HG02588 (cell line): Measurements from ENCODE around the gene CEP131.
"Not testable (repeated sequence)": the region's sequence is repeated elsewhere in the genome, so short reads cannot be mapped to it uniquely, and the experiment has no call there.

Source experiments
- ATAC-seq: cut with Tn5 transposase; IDR thresholded peaks from one replicate; pipeline ENCODE4 v1.9.1; 2021; ENCODE audit warnings: mild to moderate bottlenecking, moderate library complexity; ENCODE audit not compliant: unreplicated experiment

CEP131 gene

GRCh38 chr17:81228834-81229665, 6.3 kb upstream of the CEP131 start:
- ATAC-seq: no peak

- ATAC-seq: no peak
These were observed 5.7 kb upstream of the CEP131 start for GRCh38 chr17:81228420-81228819.

- ATAC-seq: not testable (repeated sequence)
These were observed 4.9 kb upstream of the CEP131 start for GRCh38 chr17:81227630-81228029.

GRCh38 chr17:81223762-81224130, 981 bp upstream of the CEP131 start:
- no peak for ATAC-seq

DNA sequence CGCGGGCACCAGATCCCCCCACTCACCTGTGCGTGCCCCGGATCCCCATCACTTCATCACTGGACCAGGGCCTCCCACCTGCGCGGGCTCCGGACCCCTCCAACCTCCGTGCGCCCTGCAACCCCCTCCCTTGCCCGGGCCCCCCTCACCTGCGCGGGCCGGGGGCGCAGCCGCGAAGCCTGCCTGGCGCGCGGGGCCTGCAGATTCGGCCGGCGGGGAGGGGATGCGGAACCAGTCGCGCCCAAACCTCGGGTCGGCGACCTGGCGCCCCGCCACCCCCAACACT, 202 bp downstream of the CEP131 start:
- ATAC-seq: no peak

DNA sequence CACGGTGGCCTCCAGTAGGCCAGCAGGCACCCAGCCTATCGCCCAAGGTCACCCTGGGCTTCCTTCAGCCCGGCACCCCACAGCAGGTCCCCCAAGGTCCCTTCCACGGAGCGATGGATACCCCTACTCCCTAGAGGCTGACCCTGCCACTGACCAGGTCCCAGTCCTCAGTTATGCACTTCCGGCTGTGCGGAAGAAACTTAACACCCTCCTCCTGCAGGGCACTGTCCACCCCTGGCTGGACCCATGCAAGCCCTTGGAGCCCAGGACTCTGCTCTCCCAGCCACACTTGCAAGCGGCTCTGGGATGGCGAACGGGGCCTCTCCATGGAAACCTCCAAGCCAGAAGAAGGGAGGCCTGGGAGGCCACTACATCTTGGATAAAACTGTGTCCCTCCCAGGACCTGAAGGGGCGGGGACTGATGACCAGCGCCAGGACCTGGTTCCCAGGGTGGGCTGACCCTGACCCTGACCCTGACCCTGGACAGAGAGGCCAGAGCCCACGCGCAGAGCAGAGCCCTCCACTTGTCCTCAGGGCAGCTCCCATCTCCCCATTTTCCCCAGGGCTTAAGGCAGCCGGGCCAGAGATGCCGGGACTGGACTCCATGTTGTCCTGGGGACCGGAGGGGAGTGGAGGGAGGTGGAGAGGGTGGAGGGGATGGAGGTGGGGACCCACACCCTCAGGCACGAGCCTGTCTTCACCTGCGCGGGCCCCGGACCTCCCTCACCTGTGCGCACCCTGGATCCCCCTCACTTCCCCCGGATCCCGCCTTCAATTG, 734 bp downstream of the CEP131 start:
- no peak for ATAC-seq

DNA sequence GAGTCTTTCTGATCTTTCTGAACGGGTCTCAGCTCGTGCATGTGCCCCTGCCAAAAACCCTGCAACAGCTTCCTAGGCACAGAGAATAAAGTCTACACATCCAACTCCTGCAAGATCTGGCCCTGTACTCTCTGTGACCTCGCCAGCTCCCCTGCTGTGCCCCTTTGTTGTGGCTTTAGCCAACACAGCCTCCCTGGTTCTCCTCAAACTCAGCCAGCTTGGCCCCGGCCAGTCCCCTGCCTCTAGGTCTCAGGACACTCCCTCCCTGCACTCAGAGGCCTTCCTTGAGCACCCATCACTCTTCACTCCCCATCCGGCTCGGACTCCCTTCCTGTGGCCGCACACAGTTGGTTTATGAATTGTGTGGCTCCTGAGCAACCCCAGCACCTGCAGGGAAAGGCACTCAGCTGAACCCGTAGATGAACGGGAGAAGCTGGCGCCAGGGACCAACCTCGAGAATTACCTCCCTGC, 1.4 kb downstream of the CEP131 start:
- no peak for ATAC-seq

GRCh38 chr17:81219476-81220180, 3.1 kb downstream of the CEP131 start:
- ATAC-seq: no peak

- ATAC-seq: no peak
These were observed 3.8 kb downstream of the CEP131 start for GRCh38 chr17:81218991-81219390.

DNA sequence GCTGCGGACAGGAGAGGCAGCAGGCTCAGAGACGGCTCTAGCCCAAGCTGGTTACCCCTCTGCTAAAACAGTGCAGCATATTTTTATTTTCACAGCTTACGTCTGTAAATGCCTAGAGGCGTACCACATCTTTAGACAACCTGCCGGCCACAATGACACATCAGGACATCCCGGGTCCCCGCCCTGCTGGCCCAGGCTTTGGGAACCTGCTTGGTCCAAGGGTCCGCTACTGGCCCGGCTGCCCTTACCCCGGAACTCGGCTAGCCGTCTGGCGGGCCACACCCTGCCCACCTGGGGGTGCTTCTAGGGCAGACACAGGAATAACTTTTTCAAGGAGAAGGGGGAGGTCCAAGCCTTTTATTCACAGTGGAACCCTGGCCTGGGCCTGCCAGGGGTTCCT, 4.3 kb downstream of the CEP131 start:
- ATAC-seq: no peak

- no peak for ATAC-seq
These were observed 5.3 kb downstream of the CEP131 start for GRCh38 chr17:81217491-81217890.

GRCh38 chr17:81213978-81214377, 8.8 kb downstream of the CEP131 start:
- ATAC-seq: no peak

DNA sequence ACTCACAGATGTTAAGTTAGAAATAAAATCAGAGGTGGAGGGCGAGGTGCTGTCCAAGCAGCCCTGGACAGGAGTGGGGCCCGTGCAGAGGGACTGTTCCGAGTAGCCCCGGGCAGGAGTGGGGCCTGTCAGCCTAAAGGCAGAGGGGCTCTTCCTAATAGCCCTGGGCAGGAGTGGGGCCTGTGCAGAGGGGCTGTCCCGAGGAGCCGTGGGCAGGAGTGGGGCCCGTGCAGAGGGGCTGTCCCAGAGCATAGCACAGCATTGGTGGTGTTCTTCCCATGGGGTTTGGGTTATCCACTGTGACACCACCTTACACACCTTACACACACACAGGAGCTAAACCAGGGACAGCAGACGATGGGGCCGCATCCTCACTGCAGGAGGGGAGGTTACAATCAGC, 10.4 kb downstream of the CEP131 start:
- ATAC-seq: no peak

- ATAC-seq: no peak
These were observed 11.9 kb downstream of the CEP131 start for GRCh38 chr17:81210868-81211267.

DNA sequence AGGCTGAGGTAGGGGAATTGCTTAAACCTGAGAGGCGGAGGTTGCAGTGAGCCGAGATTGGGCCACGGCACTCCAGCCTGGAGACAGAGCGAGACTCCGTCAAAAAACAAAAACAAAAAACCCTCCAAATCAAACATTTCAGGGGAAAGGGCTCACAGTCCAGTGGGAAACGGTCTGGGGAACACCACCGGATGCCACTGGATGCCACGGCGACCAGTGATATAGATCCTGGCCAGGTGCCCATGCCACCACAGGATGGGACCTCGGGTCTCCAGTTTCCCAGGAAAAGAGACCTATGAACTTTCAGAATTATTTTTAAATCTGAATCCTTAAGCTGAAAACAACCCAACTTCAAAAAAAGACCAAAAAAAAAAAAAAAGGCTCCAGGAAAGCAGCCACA, 12.3 kb downstream of the CEP131 start:
- ATAC-seq: no peak

DNA sequence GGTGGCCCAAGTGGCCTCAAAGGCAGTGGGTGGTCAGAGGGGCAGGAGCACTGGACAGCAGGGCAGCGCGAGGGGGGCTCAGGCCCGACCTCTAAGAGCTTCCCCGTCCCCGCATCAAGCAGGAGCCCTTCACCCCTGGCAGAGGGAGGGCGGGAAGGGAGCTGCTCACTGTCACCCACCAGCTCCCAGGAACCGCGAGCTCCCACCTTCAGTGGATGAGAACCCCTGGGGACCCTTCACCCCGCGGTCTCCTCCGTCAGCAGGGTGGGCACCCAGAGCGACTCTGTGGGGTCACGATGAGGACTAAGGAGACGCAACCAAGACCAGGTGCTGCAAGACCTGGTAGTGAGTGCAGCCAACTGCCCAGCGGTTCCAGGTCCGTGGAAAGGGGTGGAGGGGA, 13.6 kb downstream of the CEP131 start:
- ATAC-seq: no peak

DNA sequence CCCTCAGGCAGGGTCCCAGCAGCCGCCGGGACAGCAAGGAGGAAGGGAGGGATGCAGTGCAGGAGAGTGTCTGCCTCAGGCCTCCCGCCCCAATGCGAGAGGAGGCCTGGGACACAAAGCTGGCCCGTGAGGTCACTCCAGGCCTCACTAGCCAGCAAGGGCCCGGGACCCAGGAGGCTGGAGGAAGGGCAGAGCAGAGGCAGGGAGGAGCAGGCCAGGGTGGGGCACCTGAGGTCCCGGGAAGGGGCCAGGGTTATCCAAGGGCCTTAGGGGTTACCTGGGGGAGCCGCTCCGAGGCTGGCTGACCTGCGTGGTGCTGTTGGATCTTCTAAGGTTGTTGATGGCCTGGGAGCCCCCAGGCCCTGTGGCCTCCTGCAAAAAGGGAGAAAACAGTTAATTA, 14.1 kb downstream of the CEP131 start:
- ATAC-seq: no peak

DNA sequence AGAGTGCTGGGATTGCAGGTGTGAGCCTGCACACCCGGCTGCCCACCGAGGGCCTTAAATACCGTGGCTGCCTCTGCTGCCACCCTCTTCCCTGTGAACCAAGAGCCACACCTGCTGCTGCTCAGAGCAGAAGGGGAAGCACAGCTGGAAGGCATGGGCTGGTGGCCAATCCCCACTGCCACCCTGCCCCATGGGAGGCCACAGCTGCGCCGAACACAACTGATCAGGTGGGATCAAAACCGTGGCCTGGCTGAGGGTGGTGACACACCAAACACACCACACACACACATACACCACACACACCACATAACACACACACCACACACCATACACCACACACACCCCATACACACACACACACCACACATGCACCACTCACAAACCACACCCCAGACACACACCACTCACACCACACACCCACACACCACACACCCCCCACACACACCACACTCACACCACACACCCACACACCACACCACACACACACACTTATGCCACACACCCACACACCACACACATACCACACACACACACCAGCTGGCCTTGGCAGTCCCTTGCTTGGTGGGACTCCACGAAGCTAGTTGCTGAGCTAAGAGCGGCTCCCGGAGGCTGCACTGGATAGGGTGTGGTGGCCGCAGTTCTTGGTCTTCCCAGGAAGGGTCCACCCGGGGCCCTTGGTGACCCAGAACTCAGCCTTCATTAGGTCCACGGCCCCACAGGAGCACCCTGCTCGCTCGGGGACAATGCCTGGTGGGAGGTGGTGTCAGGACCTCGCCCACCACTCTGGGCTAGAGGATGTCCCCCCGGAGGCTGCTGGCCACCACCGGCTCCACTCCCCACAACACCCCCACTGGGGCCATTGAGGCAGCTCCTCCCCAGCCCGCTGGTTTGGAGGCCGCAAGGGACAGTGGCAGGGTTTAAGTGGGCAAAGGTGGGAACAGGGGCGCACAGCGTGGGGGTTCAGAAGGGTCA, 14.9 kb downstream of the CEP131 start:
- ATAC-seq: no peak

DNA sequence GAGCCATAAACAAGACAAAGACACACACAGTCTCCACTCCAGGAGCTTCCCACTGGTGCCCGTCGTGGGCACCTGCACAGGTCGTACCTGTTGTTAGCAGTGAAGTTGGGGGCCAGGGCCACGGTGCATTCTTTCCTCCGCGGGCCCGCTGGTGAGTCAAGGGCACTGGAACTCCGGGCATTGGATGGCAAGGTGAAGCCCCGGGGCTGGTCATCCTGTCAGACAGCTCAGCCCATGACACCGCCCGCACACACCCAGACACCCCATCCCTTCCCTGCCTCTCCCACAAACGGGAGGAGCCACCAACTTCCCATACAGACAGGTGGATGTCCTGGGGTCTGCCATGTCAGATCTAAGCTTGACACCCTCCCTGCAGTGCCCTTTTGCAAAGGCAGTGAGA, 16.1 kb downstream of the CEP131 start:
- ATAC-seq: no peak

DNA sequence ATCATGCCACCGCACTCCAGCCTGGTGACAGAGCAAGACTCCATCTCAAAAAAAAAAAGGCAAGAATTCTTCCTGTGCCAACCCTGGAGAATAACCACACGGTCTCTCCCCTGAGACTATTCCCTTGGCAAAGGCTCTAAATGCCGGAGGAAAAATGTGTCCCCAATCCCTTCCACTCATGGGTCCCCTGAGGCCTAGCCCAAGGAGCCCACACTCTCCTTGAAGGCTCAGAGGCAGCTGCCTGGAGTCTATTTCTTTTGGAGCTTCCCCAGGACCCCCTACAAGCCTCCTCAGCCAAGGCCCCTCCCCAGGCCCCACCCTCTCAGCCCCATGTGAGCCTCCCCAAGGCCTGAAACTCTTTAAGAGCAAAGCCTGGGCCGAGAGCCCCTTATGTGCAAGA, 16.6 kb downstream of the CEP131 start:
- ATAC-seq: no peak

GRCh38 chr17:81204578-81204977, 18.2 kb downstream of the CEP131 start:
- ATAC-seq: no peak
